Spleen (tissue), 7 donors: ENCODE data around the gene PTGES2.
"Not testable (repeated sequence)": the region's sequence is repeated elsewhere in the genome, so short reads cannot be mapped to it uniquely, and the experiment has no call there.

Experiments used
- POLR2A ChIP-seq, 3 donors: fragments of 450-650 bp; IDR thresholded peaks; one replicate each; pipeline ENCODE4 v1.5.1; 2017; ENCODE audit warnings: antibody characterized with exemption in 3 of 3, mild to moderate bottlenecking in 1 of 3
- POLR2AphosphoS5 ChIP-seq, 3 donors: sonication (generic); formaldehyde crosslinking; IDR thresholded peaks; one replicate each; pipeline ENCODE4 v1.5.1; 2017; ENCODE audit warnings: antibody characterized with exemption in 3 of 3
- TF ChIP-seq, protein P1 (sequence below), 11 experiments: fragments of 200-600 bp in 7 of 11; fragments of 450-650 bp in 4 of 11; sonication (generic) in 4 of 11; IDR thresholded peaks in 8 of 11; conservative IDR thresholded peaks in 3 of 11; 1 replicate in 7 of 11; 2 replicates in 4 of 11; pipeline versions ENCODE4 v1.4.0 to v1.8.0; 2016 to 2021; ENCODE audit warnings: antibody characterized with exemption in 11 of 11, inconsistent platforms in 4 of 11, mild to moderate bottlenecking in 1 of 11
- donor health status: DM: no; HTN: no; CAD: no; lungs with moderate emphysema.
- donor health status: DM: no; HTN: no; CAD: no.
- donor health status: DM: no; HTN: no; CAD: no.

DNA sequence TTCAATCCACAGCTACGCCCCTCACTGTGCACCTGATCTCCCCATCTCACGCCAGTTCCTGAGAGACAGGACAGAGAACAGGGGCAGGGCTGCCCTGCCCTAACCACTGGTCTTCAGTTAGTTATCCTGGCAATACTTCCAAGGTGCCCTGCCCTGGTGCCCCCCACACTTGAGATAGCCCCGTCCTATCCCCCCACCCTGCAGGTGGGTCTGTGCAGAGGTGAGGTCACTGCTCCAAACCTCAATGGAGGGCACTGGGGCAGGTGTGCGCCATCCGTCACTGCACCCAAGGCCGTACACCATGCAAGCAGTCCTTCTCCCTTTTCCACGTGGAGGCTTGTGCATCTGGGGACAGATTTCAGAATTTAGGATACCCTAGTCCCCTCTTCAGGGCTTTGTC, 3.1 kb upstream of the PTGES2 start:
- TF ChIP-seq, protein P1, sequence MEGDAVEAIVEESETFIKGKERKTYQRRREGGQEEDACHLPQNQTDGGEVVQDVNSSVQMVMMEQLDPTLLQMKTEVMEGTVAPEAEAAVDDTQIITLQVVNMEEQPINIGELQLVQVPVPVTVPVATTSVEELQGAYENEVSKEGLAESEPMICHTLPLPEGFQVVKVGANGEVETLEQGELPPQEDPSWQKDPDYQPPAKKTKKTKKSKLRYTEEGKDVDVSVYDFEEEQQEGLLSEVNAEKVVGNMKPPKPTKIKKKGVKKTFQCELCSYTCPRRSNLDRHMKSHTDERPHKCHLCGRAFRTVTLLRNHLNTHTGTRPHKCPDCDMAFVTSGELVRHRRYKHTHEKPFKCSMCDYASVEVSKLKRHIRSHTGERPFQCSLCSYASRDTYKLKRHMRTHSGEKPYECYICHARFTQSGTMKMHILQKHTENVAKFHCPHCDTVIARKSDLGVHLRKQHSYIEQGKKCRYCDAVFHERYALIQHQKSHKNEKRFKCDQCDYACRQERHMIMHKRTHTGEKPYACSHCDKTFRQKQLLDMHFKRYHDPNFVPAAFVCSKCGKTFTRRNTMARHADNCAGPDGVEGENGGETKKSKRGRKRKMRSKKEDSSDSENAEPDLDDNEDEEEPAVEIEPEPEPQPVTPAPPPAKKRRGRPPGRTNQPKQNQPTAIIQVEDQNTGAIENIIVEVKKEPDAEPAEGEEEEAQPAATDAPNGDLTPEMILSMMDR (IDR thresholded peaks at IDR 0.05 in 8 of 11, conservative IDR thresholded peaks at IDR 0.05 in 3 of 11) = not testable (repeated sequence)
- not testable (repeated sequence) for TF ChIP-seq POLR2A, POLR2AphosphoS5 (IDR thresholded peaks at IDR 0.05)
